Spleen (tissue), 7 donors: ENCODE measurements around the gene NPAS2.

Source experiments
- CTCF ChIP-seq, 11 experiments: fragments of 200-600 bp in 7 of 11; fragments of 450-650 bp in 4 of 11; sonication (generic) in 4 of 11; IDR thresholded peaks in 8 of 11; conservative IDR thresholded peaks in 3 of 11; 1 replicate in 7 of 11; 2 replicates in 4 of 11; pipeline versions ENCODE4 v1.4.0 to v1.8.0; 2016 to 2021; ENCODE audit warnings: antibody characterized with exemption in 11 of 11, inconsistent platforms in 4 of 11, mild to moderate bottlenecking in 1 of 11
- POLR2AphosphoS5 ChIP-seq, 3 donors: sonication (generic); formaldehyde crosslinking; IDR thresholded peaks; one replicate each; pipeline ENCODE4 v1.5.1; 2017; ENCODE audit warnings: antibody characterized with exemption in 3 of 3
- donor health status: DM: no; HTN: no; CAD: no; lungs with moderate emphysema.
- donor health status: DM: no; HTN: no; CAD: no.
- donor health status: DM: no; HTN: no; CAD: no.

- TF ChIP-seq CTCF (IDR thresholded peaks at IDR 0.05 in 8 of 11, conservative IDR thresholded peaks at IDR 0.05 in 3 of 11): no peak
- no peak for TF ChIP-seq POLR2AphosphoS5 (IDR thresholded peaks at IDR 0.05)
These were observed 180.1 kb downstream of the NPAS2 start for GRCh38 chr2:100999995-101000394.
